Measurements from ENCODE around the gene ZNF469. TPM values are rescaled to one million over a fixed set of nuclear protein-coding genes. Genes with fewer than 3 reads are reported as not detected.

The ZNF469 gene
- polyA plus RNA-seq, 1 experiment, result 1.2 TPM

- no peak overlapping the region for H3K4me3 ChIP-seq (ENCODE audit: low read depth, low read length)
- ChIA-PET CTCF (interaction anchor here (0.7 kb wide), 1 partner anchor 8 kb away, joined by 3 read pairs; no protein-coding TSS in a partner anchor), POLR2A (no interaction called here)
- DNase-seq (ENCODE audit: low read depth), result no peak
- H3K27me3 ChIP-seq (ENCODE audit: control insufficient read depth, insufficient read depth, low read length), result no peaks in the 10 kb centered on the region
- no peak for TF ChIP-seq CTCF (IDR thresholded peaks at IDR 0.05; ENCODE audit: insufficient read depth, low read depth, low read length)
- H3K36me3 ChIP-seq (ENCODE audit: control insufficient read depth, insufficient read depth, low read length), result no peaks in the 10 kb centered on the region
Observed at GRCh38 chr16:88376835-88377726, 5.7 kb upstream of the ZNF469 start.

- TF ChIP-seq CTCF (IDR thresholded peaks at IDR 0.05; ENCODE audit: insufficient read depth, low read depth, low read length), result no peak
- Histone ChIP-seq H3K36me3 (ENCODE audit: control insufficient read depth, insufficient read depth, low read length) (no peaks in the 10 kb centered on the region), H3K4me3 (ENCODE audit: low read depth, low read length) (no peak overlapping the region), H3K27me3 (ENCODE audit: control insufficient read depth, insufficient read depth, low read length) (no peaks in the 10 kb centered on the region)
- DNase-seq (ENCODE audit: low read depth), result no peak
- CTCF ChIA-PET, result interaction anchor here (0.7 kb wide), 1 partner anchor 8 kb away, joined by 3 read pairs; no protein-coding TSS in a partner anchor
- POLR2A ChIA-PET, result no interaction called here
Observed at GRCh38 chr16:88377961-88378360, 4.8 kb upstream of the ZNF469 start.

GRCh38 chr16:88378401-88378800, 4.4 kb upstream of the ZNF469 start:
- CTCF ChIA-PET, result no interaction called here

GRCh38 chr16:88378836-88379693, 3.7 kb upstream of the ZNF469 start:
- ChIA-PET CTCF (no interaction called here), POLR2A (no interaction called here)
- H3K4me3 ChIP-seq (ENCODE audit: low read depth, low read length), result no peak overlapping the region
- no peaks in the 10 kb centered on the region for H3K27me3 ChIP-seq (ENCODE audit: control insufficient read depth, insufficient read depth, low read length)
- DNase-seq (ENCODE audit: low read depth), result no peak
- TF ChIP-seq CTCF (IDR thresholded peaks at IDR 0.05; ENCODE audit: insufficient read depth, low read depth, low read length), result no peak
- H3K36me3 ChIP-seq (ENCODE audit: control insufficient read depth, insufficient read depth, low read length), result no peaks in the 10 kb centered on the region

More at GRCh38 chr16:88378401-88378800, 4.4 kb upstream of the ZNF469 start:
- no peak for DNase-seq (ENCODE audit: low read depth)
- Histone ChIP-seq H3K27me3 (ENCODE audit: control insufficient read depth, insufficient read depth, low read length) (no peaks in the 10 kb centered on the region), H3K36me3 (ENCODE audit: control insufficient read depth, insufficient read depth, low read length) (no peaks in the 10 kb centered on the region), H3K4me3 (ENCODE audit: low read depth, low read length) (no peak overlapping the region)
- no peak for TF ChIP-seq CTCF (IDR thresholded peaks at IDR 0.05; ENCODE audit: insufficient read depth, low read depth, low read length)
- POLR2A ChIA-PET, result no interaction called here

- ChIA-PET POLR2A (no interaction called here), CTCF (no interaction called here)
- Histone ChIP-seq H3K36me3 (ENCODE audit: control insufficient read depth, insufficient read depth, low read length) (no peaks in the 10 kb centered on the region), H3K27me3 (ENCODE audit: control insufficient read depth, insufficient read depth, low read length) (no peaks in the 10 kb centered on the region), H3K4me3 (ENCODE audit: low read depth, low read length) (no peak overlapping the region)
- TF ChIP-seq CTCF (IDR thresholded peaks at IDR 0.05; ENCODE audit: insufficient read depth, low read depth, low read length), result no peak
- no peak for DNase-seq (ENCODE audit: low read depth)
Observed at GRCh38 chr16:88379694-88380040, 3.1 kb upstream of the ZNF469 start.
